ENCODE measurements around the gene LRRC3B. TPM values are rescaled to one million over a fixed set of nuclear protein-coding genes. Genes with fewer than 3 reads are reported as not detected.

LRRC3B gene
- total RNA-seq, 2 donors from 2014 or later: not detected

- Mint-ChIP-seq H3K36me3 (ENCODE audit: insufficient read depth in 2 of 2) (no peaks in the 10 kb centered on the region), H3K9me3 (peaks cover 0 to 11% of the 10 kb centered on the region in 2 donors), H3K4me1 (ENCODE audit: low read depth) (no peaks in the 10 kb centered on the region), H3K27ac (no peak overlapping the region), H3K27me3 (ENCODE audit: low read depth) (no peaks in the 10 kb centered on the region), H3K4me3 (no peak overlapping the region)
- DNase-seq: no peak
- no peak for ATAC-seq (replicated peaks in 1 of 2)
These were observed 15.5 kb downstream of the LRRC3B start for GRCh38 chr3:26638113-26638512.

- no peaks in the 10 kb centered on the region for H3K36me3 Mint-ChIP-seq (ENCODE audit: insufficient read depth in 2 of 2)
- no peaks in the 10 kb centered on the region for H3K27me3 Mint-ChIP-seq (ENCODE audit: low read depth)
- peaks cover 0 to 11% of the 10 kb centered on the region in 2 donors for H3K9me3 Mint-ChIP-seq
- H3K4me3 Mint-ChIP-seq: no peak overlapping the region
- H3K4me1 Mint-ChIP-seq (ENCODE audit: low read depth): no peaks in the 10 kb centered on the region
- ATAC-seq (replicated peaks in 1 of 2) (no peak), DNase-seq (no peak)
- no peak overlapping the region for H3K27ac Mint-ChIP-seq
These were observed 16.8 kb downstream of the LRRC3B start for GRCh38 chr3:26639339-26639738.

- Mint-ChIP-seq H3K9me3 (peaks cover 2 to 7% of the 10 kb centered on the region in 2 donors), H3K4me1 (ENCODE audit: low read depth) (no peaks in the 10 kb centered on the region), H3K27ac (no peak overlapping the region), H3K27me3 (ENCODE audit: low read depth) (no peaks in the 10 kb centered on the region), H3K4me3 (no peak overlapping the region), H3K36me3 (ENCODE audit: insufficient read depth in 2 of 2) (no peaks in the 10 kb centered on the region)
- no peak for DNase-seq
- ATAC-seq (replicated peaks in 1 of 2): no peak
These were observed 24.5 kb downstream of the LRRC3B start for GRCh38 chr3:26647078-26647477.

DNA sequence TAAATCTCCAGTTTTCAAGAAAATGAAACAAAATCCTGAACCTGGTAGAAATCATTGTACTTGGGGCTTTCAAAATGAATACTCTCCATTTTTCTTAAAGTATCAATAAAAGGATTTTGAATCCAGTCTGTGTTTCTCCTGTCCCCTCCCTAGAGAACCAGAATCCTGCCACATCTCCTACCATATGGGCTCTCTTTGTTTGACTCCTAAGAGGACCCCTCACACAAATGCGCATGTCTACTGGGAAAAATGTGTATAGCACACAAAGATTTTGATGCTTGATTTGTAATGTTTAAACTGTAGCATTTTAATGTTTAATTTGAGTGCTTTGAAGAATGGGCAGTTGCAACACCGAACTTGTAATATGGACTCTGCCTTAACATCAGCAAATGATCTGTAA lies 25.9 kb downstream of the LRRC3B start:
- Mint-ChIP-seq H3K4me3 (no peak overlapping the region), H3K27me3 (ENCODE audit: low read depth) (no peaks in the 10 kb centered on the region), H3K36me3 (ENCODE audit: insufficient read depth in 2 of 2) (no peaks in the 10 kb centered on the region), H3K27ac (no peak overlapping the region), H3K4me1 (ENCODE audit: low read depth) (no peaks in the 10 kb centered on the region), H3K9me3 (peaks cover 2 to 5% of the 10 kb centered on the region in 2 donors)
- ATAC-seq (replicated peaks in 1 of 2): no peak
- DNase-seq: no peak

DNA sequence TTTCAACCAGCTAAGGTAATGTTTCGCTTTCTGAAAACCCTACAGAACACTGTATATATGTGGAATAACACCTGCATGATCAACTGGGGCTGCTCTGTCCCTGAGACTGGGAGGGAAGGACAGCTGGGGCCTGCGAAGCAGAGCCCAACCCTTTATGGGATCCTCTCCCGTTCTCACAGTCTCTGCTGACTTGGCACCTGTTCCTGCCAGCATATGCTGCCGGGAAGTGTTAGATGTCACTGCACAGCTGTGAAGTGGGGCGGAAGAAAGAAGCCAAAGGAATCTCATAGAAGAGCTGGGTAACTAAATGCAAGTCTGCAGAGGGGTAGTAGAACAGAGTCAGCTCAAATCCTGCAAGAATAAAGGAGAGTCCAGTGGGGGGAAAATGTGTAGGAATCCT lies 29.6 kb downstream of the LRRC3B start:
- Mint-ChIP-seq H3K4me1 (ENCODE audit: low read depth) (no peaks in the 10 kb centered on the region), H3K9me3 (peaks cover 2 to 5% of the 10 kb centered on the region in 2 donors), H3K36me3 (ENCODE audit: insufficient read depth in 2 of 2) (no peaks in the 10 kb centered on the region)

GRCh38 chr3:26653811-26654425 lies 31.3 kb downstream of the LRRC3B start:
- Mint-ChIP-seq H3K9me3 (peaks cover 2 to 5% of the 10 kb centered on the region in 2 donors), H3K4me1 (ENCODE audit: low read depth) (no peaks in the 10 kb centered on the region), H3K27ac (no peak overlapping the region), H3K36me3 (ENCODE audit: insufficient read depth in 2 of 2) (no peaks in the 10 kb centered on the region), H3K27me3 (ENCODE audit: low read depth) (no peaks in the 10 kb centered on the region), H3K4me3 (no peak overlapping the region)
- no peak for DNase-seq
- ATAC-seq (replicated peaks in 1 of 2): no peak

More for the DNA sequence above, 29.6 kb downstream of the LRRC3B start:
- H3K27me3 Mint-ChIP-seq (ENCODE audit: low read depth): no peaks in the 10 kb centered on the region
- DNase-seq (no peak), ATAC-seq (replicated peaks in 1 of 2) (no peak)
- H3K27ac Mint-ChIP-seq: no peak overlapping the region
- H3K4me3 Mint-ChIP-seq: no peak overlapping the region

DNA sequence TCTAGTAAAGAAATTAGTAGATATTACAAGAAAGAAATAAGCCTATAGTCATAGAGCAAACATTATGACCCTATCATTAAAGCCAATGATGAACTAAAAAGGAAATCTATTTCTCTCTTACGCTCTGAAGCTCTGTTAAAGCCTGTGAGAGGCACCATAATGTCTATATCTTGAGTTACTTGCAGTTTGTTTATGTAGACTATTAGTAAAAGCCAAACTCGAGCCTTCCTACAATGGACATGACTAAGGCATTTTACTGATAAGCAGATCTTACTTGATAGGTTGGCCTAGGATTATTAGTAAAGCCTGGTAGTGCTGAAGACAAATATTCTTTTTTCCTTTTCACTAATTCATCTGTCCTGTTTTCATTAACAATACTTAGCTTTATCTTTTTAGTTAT lies 32.7 kb downstream of the LRRC3B start:
- DNase-seq (no peak), ATAC-seq (replicated peaks in 1 of 2) (no peak)
- H3K27ac Mint-ChIP-seq: no peak overlapping the region
- H3K27me3 Mint-ChIP-seq (ENCODE audit: low read depth): no peaks in the 10 kb centered on the region
- H3K4me1 Mint-ChIP-seq (ENCODE audit: low read depth): no peaks in the 10 kb centered on the region
- H3K9me3 Mint-ChIP-seq: peaks cover 0 to 2% of the 10 kb centered on the region in 2 donors
- no peak overlapping the region for H3K4me3 Mint-ChIP-seq
- no peaks in the 10 kb centered on the region for H3K36me3 Mint-ChIP-seq (ENCODE audit: insufficient read depth in 2 of 2)

- Mint-ChIP-seq H3K9me3 (no peaks in the 10 kb centered on the region), H3K4me1 (ENCODE audit: low read depth) (no peaks in the 10 kb centered on the region), H3K27me3 (ENCODE audit: low read depth) (no peaks in the 10 kb centered on the region), H3K4me3 (no peak overlapping the region), H3K27ac (no peak overlapping the region), H3K36me3 (ENCODE audit: insufficient read depth in 2 of 2) (no peaks in the 10 kb centered on the region)
- ATAC-seq (replicated peaks in 1 of 2) (no peak), DNase-seq (no peak)
These were observed 34.9 kb downstream of the LRRC3B start for GRCh38 chr3:26657348-26657976.

- peaks cover 1% of the 10 kb centered on the region in 2 donors for H3K9me3 Mint-ChIP-seq
- H3K27me3 Mint-ChIP-seq (ENCODE audit: low read depth): no peaks in the 10 kb centered on the region
- ATAC-seq (replicated peaks in 1 of 2) (no peak), DNase-seq (no peak)
- H3K36me3 Mint-ChIP-seq (ENCODE audit: insufficient read depth in 2 of 2): no peaks in the 10 kb centered on the region
- no peak overlapping the region for H3K4me3 Mint-ChIP-seq
- no peaks in the 10 kb centered on the region for H3K4me1 Mint-ChIP-seq (ENCODE audit: low read depth)
- H3K27ac Mint-ChIP-seq: no peak overlapping the region
These were observed 45.6 kb downstream of the LRRC3B start for GRCh38 chr3:26668171-26668570.

GRCh38 chr3:26668696-26669095 lies 46.1 kb downstream of the LRRC3B start:
- ATAC-seq (replicated peaks in 1 of 2) (no peak), DNase-seq (no peak)
- no peaks in the 10 kb centered on the region for H3K27me3 Mint-ChIP-seq (ENCODE audit: low read depth)
- H3K4me1 Mint-ChIP-seq (ENCODE audit: low read depth): no peaks in the 10 kb centered on the region
- no peak overlapping the region for H3K4me3 Mint-ChIP-seq
- H3K9me3 Mint-ChIP-seq: peaks cover 1% of the 10 kb centered on the region in 2 donors
- no peaks in the 10 kb centered on the region for H3K36me3 Mint-ChIP-seq (ENCODE audit: insufficient read depth in 2 of 2)
- H3K27ac Mint-ChIP-seq: no peak overlapping the region

DNA sequence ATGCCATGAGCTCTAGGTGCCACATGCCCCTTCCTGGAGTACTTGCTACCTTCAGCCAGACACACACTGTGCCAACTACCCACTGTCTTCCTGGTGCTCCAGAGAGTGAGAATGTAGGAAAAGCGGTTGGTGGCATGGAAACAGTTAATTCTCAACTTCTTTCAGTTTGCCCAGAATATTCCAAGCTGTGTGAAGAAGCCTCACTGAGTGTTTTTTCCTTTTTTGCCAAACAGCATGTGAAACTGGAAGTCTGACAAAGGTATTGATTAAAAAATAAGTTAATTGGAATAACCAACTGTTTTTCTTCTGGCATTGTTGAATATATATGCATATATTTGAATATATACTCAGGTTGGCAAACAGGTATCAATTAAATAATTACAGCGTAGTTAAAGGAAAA lies 52.8 kb downstream of the LRRC3B start:
- ATAC-seq (replicated peaks in 1 of 2): no peak
- Mint-ChIP-seq H3K4me3 (no peak overlapping the region), H3K4me1 (ENCODE audit: low read depth) (no peaks in the 10 kb centered on the region), H3K36me3 (ENCODE audit: insufficient read depth in 2 of 2) (no peaks in the 10 kb centered on the region), H3K27ac (no peak overlapping the region), H3K27me3 (ENCODE audit: low read depth) (no peaks in the 10 kb centered on the region), H3K9me3 (peaks cover 2% of the 10 kb centered on the region in 2 donors)
- DNase-seq: no peak

DNA sequence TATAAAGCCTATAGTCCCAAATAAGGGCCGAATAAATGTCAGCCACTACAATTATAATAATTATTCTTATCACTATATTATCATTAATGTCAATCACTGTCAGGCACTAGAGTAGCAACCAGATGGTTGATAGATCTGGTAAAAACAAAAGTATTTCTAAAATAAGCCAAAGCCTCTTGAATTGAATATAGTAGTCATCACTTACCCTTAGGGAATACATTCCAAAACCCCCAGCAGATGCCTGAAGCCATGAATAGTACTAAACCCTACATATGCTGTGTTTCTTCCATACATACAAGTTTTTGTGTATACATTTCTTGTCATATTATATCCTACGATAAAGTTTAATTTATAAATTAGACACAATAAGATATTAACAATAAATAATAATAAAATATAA lies 59.1 kb downstream of the LRRC3B start:
- no peaks in the 10 kb centered on the region for H3K4me1 Mint-ChIP-seq (ENCODE audit: low read depth)
- no peaks in the 10 kb centered on the region for H3K36me3 Mint-ChIP-seq (ENCODE audit: insufficient read depth in 2 of 2)
- ATAC-seq (replicated peaks in 1 of 2): no peak
- H3K27me3 Mint-ChIP-seq (ENCODE audit: low read depth): no peaks in the 10 kb centered on the region
- H3K9me3 Mint-ChIP-seq: peaks cover 2 to 3% of the 10 kb centered on the region in 2 donors
- no peak overlapping the region for H3K4me3 Mint-ChIP-seq
- DNase-seq: no peak
- no peak overlapping the region for H3K27ac Mint-ChIP-seq

DNA sequence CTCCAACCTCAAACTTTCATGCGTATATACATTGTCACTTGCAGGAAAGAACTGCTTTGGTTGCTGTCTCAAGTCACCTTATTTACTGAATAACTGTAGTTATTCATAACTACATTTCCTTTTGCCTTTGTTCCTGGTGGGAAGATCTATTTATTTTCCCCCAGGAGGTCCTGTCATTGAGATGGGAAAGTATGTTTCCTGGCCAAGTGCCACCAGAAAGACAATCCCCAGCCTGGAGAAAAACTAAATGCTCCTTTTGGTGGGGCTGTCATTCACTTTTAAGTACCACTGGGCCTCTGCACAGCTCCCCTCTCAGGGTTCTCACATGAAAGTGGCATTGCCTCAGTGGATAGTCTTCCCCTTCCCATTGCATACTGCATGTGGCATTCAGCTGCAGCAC lies 59.8 kb downstream of the LRRC3B start:
- no peak for DNase-seq
- no peak for ATAC-seq (replicated peaks in 1 of 2)
- Mint-ChIP-seq H3K27me3 (ENCODE audit: low read depth) (no peaks in the 10 kb centered on the region), H3K9me3 (peaks cover 0 to 1% of the 10 kb centered on the region in 2 donors), H3K4me1 (ENCODE audit: low read depth) (no peaks in the 10 kb centered on the region), H3K36me3 (ENCODE audit: insufficient read depth in 2 of 2) (no peaks in the 10 kb centered on the region), H3K4me3 (no peak overlapping the region), H3K27ac (no peak overlapping the region)

DNA sequence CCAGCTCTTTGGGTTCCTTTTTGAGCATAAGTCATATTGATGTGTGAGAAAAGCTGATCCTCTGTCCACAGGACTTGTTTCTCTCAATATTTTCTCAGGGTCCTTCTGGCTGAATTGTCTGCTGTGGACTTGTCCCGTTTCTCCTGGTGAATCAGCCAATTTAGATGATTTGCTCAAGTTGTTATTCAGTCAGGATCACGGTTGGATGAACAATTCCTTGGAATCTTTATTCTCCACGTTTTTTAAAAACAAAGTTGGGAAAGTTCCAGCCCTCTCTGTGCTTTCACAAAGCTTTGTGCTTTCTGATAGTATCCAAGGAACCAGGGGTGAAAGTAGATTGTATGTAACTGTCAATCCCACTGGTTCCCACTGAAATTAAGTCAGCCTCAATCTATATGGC lies 61.3 kb downstream of the LRRC3B start:
- no peak overlapping the region for H3K27ac Mint-ChIP-seq
- H3K36me3 Mint-ChIP-seq (ENCODE audit: insufficient read depth in 2 of 2): no peaks in the 10 kb centered on the region
- peaks cover 0 to 3% of the 10 kb centered on the region in 2 donors for H3K9me3 Mint-ChIP-seq
- H3K4me1 Mint-ChIP-seq (ENCODE audit: low read depth): no peaks in the 10 kb centered on the region
- no peak for DNase-seq
- ATAC-seq (replicated peaks in 1 of 2): no peak
- no peak overlapping the region for H3K4me3 Mint-ChIP-seq
- no peaks in the 10 kb centered on the region for H3K27me3 Mint-ChIP-seq (ENCODE audit: low read depth)

All from activated T-cell treated with anti-CD3 and anti-CD28 coated beads, Interleukin-2, amount 50 U/mL, for 72 hours (primary cell).